Measurements from ENCODE around the gene RBM12. TPM values are rescaled to one million over a fixed set of nuclear protein-coding genes. Genes with fewer than 3 reads are reported as not detected.

RBM12 gene
- total and polyA plus RNA-seq, 2 experiments from 2014 or later = 18.5 to 36.0 TPM

DNA sequence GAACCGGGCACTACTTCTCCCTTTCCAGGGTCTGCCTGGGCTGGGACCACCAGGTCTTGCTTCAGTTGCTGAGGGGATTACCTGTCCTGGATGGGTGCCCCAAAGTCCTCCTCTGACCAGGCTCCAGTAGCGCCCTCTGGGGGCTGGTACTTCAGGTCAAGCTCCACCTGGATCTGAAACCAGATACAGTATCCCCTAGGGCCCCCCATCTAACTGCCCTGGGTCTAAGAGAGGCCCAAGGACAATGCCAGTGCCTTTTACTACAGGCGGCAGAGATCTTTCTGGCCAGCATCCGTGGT, 60.3 kb downstream of the RBM12 start:
- Histone ChIP-seq H2AFZ (no peak overlapping the region), H3K79me2 (ENCODE audit: insufficient read depth) (no peaks in the 10 kb centered on the region), H4K20me1 (ENCODE audit: insufficient read depth) (no peaks in the 10 kb centered on the region), H3K27ac (no peak overlapping the region), H3K9me3 (ENCODE audit: low read depth) (no peaks in the 10 kb centered on the region), H3K4me1 (ENCODE audit: insufficient read depth) (peaks cover 5% of the 10 kb centered on the region; the same call in 1 of the 2 replicates), H3K36me3 (ENCODE audit: low read depth) (no peaks in the 10 kb centered on the region), H3K9me2 (ENCODE audit: insufficient read depth) (no peaks in the 10 kb centered on the region), H3K4me2 (ENCODE audit: unreplicated experiment) (no peak overlapping the region), H3K9ac (no peak overlapping the region), H3K4me3 (no peak overlapping the region), H3K27me3 (replicated peaks; ENCODE audit: insufficient read depth) (peaks cover 6% of the 10 kb centered on the region), H3F3A (ENCODE audit: insufficient read depth) (no peaks in the 10 kb centered on the region)
- DNase-seq = peak; percentile 20
- in situ Hi-C loops (cut with MboI) = no loop called here
- TF ChIP-seq EZH2 (IDR thresholded peaks at IDR 0.05; ENCODE audit: insufficient read depth, poor library complexity, severe bottlenecking) (no peak), EZH2phosphoT487 (IDR thresholded peaks at IDR 0.05; ENCODE audit: insufficient read depth, low read depth) (no peak)
- WGBS, 2 experiments (ENCODE audit: low coverage in 1 of 2, low lambda C conversion rate in 2 of 2, missing lambda C conversion rate in 2 of 2) = 36 to 41% methylated on average over 4 of the region's 4 CpGs

DNA sequence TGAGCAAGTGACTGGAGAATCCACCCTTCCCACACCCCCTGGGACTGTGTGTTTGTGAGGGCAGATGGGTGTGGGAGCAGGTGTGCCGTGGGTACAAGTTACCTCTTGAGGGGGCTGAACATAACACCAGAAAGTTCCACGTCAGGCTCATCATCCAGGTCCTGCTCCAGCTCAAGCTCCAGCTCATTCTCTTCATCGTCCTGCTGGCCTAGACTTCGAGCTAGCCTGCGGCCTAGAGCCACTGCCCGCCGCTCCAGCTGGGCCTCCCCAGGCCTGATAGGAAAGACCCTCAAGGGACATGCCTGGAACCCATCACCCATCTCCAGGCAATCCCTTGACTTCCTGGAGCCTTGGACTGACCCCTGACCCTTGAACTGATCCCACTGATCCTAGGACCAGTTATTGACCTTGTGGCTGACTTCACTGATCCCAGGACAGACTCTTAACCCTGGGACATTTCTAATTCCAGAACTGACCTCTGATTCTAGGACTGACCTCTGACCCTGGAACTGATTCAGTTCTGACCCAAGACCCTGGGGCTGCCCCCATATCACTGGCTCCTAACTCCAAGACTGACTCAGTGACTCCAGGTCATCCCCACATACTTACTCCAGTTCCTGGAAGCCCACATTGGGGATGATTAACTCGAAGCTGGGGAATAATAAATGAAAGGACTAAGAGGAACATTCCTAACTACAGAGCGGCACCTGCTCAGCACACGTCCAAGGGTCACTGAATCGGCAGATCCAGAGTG, 60.8 kb downstream of the RBM12 start:
- no peak overlapping the region for H3K4me2 ChIP-seq (ENCODE audit: unreplicated experiment)
- DNase-seq = peak; percentile 17
- peaks cover 5% of the 10 kb centered on the region; the same call in 1 of the 2 replicates for H3K4me1 ChIP-seq (ENCODE audit: insufficient read depth)
- 85 to 87% methylated on average over 11 of the region's 11 CpGs for WGBS, 2 experiments (ENCODE audit: low coverage in 1 of 2, low lambda C conversion rate in 2 of 2, missing lambda C conversion rate in 2 of 2)
- TF ChIP-seq EZH2phosphoT487 (IDR thresholded peaks at IDR 0.05; ENCODE audit: insufficient read depth, low read depth) (no peak), EZH2 (IDR thresholded peaks at IDR 0.05; ENCODE audit: insufficient read depth, poor library complexity, severe bottlenecking) (no peak)
- H3K79me2 ChIP-seq (ENCODE audit: insufficient read depth) = no peaks in the 10 kb centered on the region
- no peaks in the 10 kb centered on the region for H3K9me3 ChIP-seq (ENCODE audit: low read depth)
- H3K27me3 ChIP-seq (replicated peaks; ENCODE audit: insufficient read depth) = peaks cover 6% of the 10 kb centered on the region
- H2AFZ ChIP-seq = no peak overlapping the region
- H3K36me3 ChIP-seq (ENCODE audit: low read depth) = no peaks in the 10 kb centered on the region
- H3K9ac ChIP-seq = no peak overlapping the region
- H3K27ac ChIP-seq = no peak overlapping the region
- no peaks in the 10 kb centered on the region for H3F3A ChIP-seq (ENCODE audit: insufficient read depth)
- no peak overlapping the region for H3K4me3 ChIP-seq
- no peaks in the 10 kb centered on the region for H3K9me2 ChIP-seq (ENCODE audit: insufficient read depth)
- H4K20me1 ChIP-seq (ENCODE audit: insufficient read depth) = no peaks in the 10 kb centered on the region
- in situ Hi-C loops (cut with MboI) = no loop called here

DNA sequence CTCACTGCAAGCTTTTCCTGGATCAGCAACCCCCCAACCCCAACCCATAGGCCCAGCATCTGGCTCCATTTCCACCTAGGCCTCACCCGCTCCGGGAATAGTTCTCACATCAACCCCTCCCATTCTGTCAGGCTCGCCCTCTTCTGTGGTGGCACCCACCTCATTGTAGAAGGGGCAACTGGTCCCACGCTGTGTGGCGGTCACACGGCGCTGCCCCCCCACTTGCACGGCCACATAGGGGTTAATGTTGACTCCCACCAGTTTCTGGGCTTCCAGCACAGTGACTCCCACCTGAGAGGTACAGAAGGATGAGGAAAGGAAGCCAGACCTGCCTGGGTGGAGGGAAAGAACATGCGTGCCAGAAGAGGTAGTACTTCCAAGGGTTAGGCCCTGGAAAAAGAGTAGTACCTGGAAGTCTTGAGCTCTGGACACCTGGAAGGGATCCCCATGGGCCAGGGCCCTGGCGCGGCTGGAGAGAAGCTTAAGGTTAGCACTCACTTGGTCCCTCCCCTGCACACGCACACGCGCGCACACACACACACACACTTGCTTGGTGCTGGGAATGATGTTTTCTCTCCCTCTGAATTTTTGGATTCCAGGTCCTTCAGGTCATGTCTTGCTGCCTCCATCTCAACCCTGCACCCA, 61.7 kb downstream of the RBM12 start:
- Histone ChIP-seq H3K36me3 (ENCODE audit: low read depth) (no peaks in the 10 kb centered on the region), H3K79me2 (ENCODE audit: insufficient read depth) (no peaks in the 10 kb centered on the region), H2AFZ (no peak overlapping the region), H4K20me1 (ENCODE audit: insufficient read depth) (no peaks in the 10 kb centered on the region), H3F3A (ENCODE audit: insufficient read depth) (no peaks in the 10 kb centered on the region), H3K27ac (no peak overlapping the region), H3K4me1 (ENCODE audit: insufficient read depth) (peaks cover 5% of the 10 kb centered on the region; the same call in 1 of the 2 replicates), H3K9ac (no peak overlapping the region), H3K4me3 (no peak overlapping the region), H3K4me2 (ENCODE audit: unreplicated experiment) (no peak overlapping the region), H3K9me2 (ENCODE audit: insufficient read depth) (no peaks in the 10 kb centered on the region), H3K27me3 (replicated peaks; ENCODE audit: insufficient read depth) (peaks cover 6% of the 10 kb centered on the region), H3K9me3 (ENCODE audit: low read depth) (no peaks in the 10 kb centered on the region)
- TF ChIP-seq EZH2phosphoT487 (IDR thresholded peaks at IDR 0.05; ENCODE audit: insufficient read depth, low read depth) (no peak), EZH2 (IDR thresholded peaks at IDR 0.05; ENCODE audit: insufficient read depth, poor library complexity, severe bottlenecking) (no peak)
- DNase-seq = no peak
- 93 to 95% methylated on average over 15 of the region's 15 CpGs for WGBS, 2 experiments (ENCODE audit: low coverage in 1 of 2, low lambda C conversion rate in 2 of 2, missing lambda C conversion rate in 2 of 2)
- in situ Hi-C loops (cut with MboI) = no loop called here

DNA sequence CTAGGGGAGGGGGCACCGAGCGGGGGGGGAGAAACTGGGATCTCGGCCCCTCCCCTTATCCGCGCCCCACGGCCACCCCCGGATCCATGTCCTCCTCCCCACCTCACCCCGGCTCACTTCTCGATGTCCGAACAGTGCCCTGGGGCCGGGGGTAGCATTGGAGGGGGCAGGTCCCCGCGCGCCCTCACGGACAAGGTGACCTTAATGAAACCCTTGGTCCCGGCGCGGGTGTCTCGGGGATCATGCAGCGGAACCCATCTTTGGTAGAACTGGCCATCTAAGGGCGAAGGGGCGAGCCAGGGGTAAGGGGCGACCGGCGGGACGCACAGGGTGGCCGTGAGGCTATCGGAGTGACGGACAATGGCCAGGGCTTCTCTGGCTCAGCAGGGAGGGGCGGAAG, 62.7 kb downstream of the RBM12 start:
- Histone ChIP-seq H3K4me1 (ENCODE audit: insufficient read depth) (peaks cover 5% of the 10 kb centered on the region; the same call in 1 of the 2 replicates), H3K4me3 (peak overlapping the region; percentile 64), H2AFZ (peak overlapping the region; percentile 78; the same call in 1 of the 2 replicates), H3K4me2 (ENCODE audit: unreplicated experiment) (peak overlapping the region; percentile 77), H3K36me3 (ENCODE audit: low read depth) (no peaks in the 10 kb centered on the region), H3F3A (ENCODE audit: insufficient read depth) (no peaks in the 10 kb centered on the region), H3K79me2 (ENCODE audit: insufficient read depth) (no peaks in the 10 kb centered on the region), H3K9me2 (ENCODE audit: insufficient read depth) (no peaks in the 10 kb centered on the region), H3K27ac (no peak overlapping the region), H3K9ac (peak overlapping the region; percentile 70; the same call in 1 of the 2 replicates), H3K9me3 (ENCODE audit: low read depth) (no peaks in the 10 kb centered on the region), H4K20me1 (ENCODE audit: insufficient read depth) (no peaks in the 10 kb centered on the region), H3K27me3 (replicated peaks; ENCODE audit: insufficient read depth) (peaks cover 6% of the 10 kb centered on the region)
- DNase-seq = no peak
- in situ Hi-C loops (cut with MboI) = no loop called here
- WGBS, 2 experiments (ENCODE audit: low coverage in 1 of 2, low lambda C conversion rate in 2 of 2, missing lambda C conversion rate in 2 of 2) = 33 to 48% methylated on average over 18 to 30 of the region's 30 CpGs
- TF ChIP-seq EZH2 (IDR thresholded peaks at IDR 0.05; ENCODE audit: insufficient read depth, poor library complexity, severe bottlenecking) (no peak), EZH2phosphoT487 (IDR thresholded peaks at IDR 0.05; ENCODE audit: insufficient read depth, low read depth) (no peak)
